IPS-15b (cell line): Measurements from ENCODE around the gene PRKAG2.

ENCODE experiments used
- H3K27me3 ChIP-seq: one replicate; pipeline ENCODE4 v1.6.1; 2013; ENCODE audit warnings: low read length; ENCODE audit not compliant: control insufficient read depth, insufficient read depth
- H3K36me3 ChIP-seq: one replicate; pipeline ENCODE4 v1.6.1; 2013; ENCODE audit warnings: low read length; ENCODE audit not compliant: control insufficient read depth, insufficient read depth
- H3K4me1 ChIP-seq: one replicate; pipeline ENCODE4 v1.6.1; 2013; ENCODE audit warnings: mild to moderate bottlenecking, low read length; ENCODE audit not compliant: control insufficient read depth, insufficient read depth
- H3K4me3 ChIP-seq: one replicate; pipeline ENCODE4 v1.5.1; 2013; ENCODE audit warnings: low read depth, low read length
- H3K9ac ChIP-seq: one replicate; pipeline ENCODE4 v1.6.1; 2013; ENCODE audit warnings: low read depth, mild to moderate bottlenecking, low read length
- H3K9me3 ChIP-seq: one replicate; pipeline ENCODE4 v1.6.1; 2013; ENCODE audit warnings: mild to moderate bottlenecking, low read length; ENCODE audit not compliant: control insufficient read depth, insufficient read depth

Gene PRKAG2

GRCh38 chr7:151859111-151859947 lies 17.6 kb downstream of the PRKAG2 start:
- H3K9me3 ChIP-seq: no peaks in the 10 kb centered on the region
- H3K9ac ChIP-seq: no peak overlapping the region
- H3K27me3 ChIP-seq: no peaks in the 10 kb centered on the region
- H3K4me1 ChIP-seq: no peaks in the 10 kb centered on the region
- no peaks in the 10 kb centered on the region for H3K36me3 ChIP-seq
- H3K4me3 ChIP-seq: no peak overlapping the region

GRCh38 chr7:151858456-151858855 lies 18.5 kb downstream of the PRKAG2 start:
- Histone ChIP-seq H3K9me3 (no peaks in the 10 kb centered on the region), H3K36me3 (no peaks in the 10 kb centered on the region)

GRCh38 chr7:151857866-151858450 lies 19.0 kb downstream of the PRKAG2 start:
- H3K9ac ChIP-seq: no peak overlapping the region
- no peaks in the 10 kb centered on the region for H3K4me1 ChIP-seq
- H3K27me3 ChIP-seq: no peaks in the 10 kb centered on the region
- H3K4me3 ChIP-seq: no peak overlapping the region
- no peaks in the 10 kb centered on the region for H3K9me3 ChIP-seq
- no peaks in the 10 kb centered on the region for H3K36me3 ChIP-seq

More at GRCh38 chr7:151858456-151858855, 18.5 kb downstream of the PRKAG2 start:
- H3K4me3 ChIP-seq: no peak overlapping the region
- no peak overlapping the region for H3K9ac ChIP-seq
- H3K4me1 ChIP-seq: no peaks in the 10 kb centered on the region
- H3K27me3 ChIP-seq: no peaks in the 10 kb centered on the region

GRCh38 chr7:151857412-151857811 lies 19.5 kb downstream of the PRKAG2 start:
- Histone ChIP-seq H3K36me3 (no peaks in the 10 kb centered on the region), H3K27me3 (no peaks in the 10 kb centered on the region), H3K4me3 (no peak overlapping the region), H3K9me3 (no peaks in the 10 kb centered on the region), H3K9ac (no peak overlapping the region), H3K4me1 (no peaks in the 10 kb centered on the region)

GRCh38 chr7:151856516-151856915 lies 20.4 kb downstream of the PRKAG2 start:
- Histone ChIP-seq H3K4me3 (no peak overlapping the region), H3K4me1 (no peaks in the 10 kb centered on the region), H3K27me3 (no peaks in the 10 kb centered on the region), H3K9ac (no peak overlapping the region), H3K36me3 (no peaks in the 10 kb centered on the region), H3K9me3 (no peaks in the 10 kb centered on the region)

- Histone ChIP-seq H3K9me3 (no peaks in the 10 kb centered on the region), H3K4me3 (no peak overlapping the region), H3K27me3 (no peaks in the 10 kb centered on the region), H3K36me3 (no peaks in the 10 kb centered on the region), H3K4me1 (no peaks in the 10 kb centered on the region), H3K9ac (no peak overlapping the region)
Measured at GRCh38 chr7:151856098-151856497, 20.8 kb downstream of the PRKAG2 start.

- Histone ChIP-seq H3K36me3 (no peaks in the 10 kb centered on the region), H3K9ac (no peak overlapping the region), H3K4me3 (no peak overlapping the region), H3K9me3 (no peaks in the 10 kb centered on the region), H3K4me1 (no peaks in the 10 kb centered on the region), H3K27me3 (no peaks in the 10 kb centered on the region)
Measured at GRCh38 chr7:151854720-151855071, 22.2 kb downstream of the PRKAG2 start.

- no peaks in the 10 kb centered on the region for H3K9me3 ChIP-seq
- H3K36me3 ChIP-seq: no peaks in the 10 kb centered on the region
- no peaks in the 10 kb centered on the region for H3K4me1 ChIP-seq
- no peak overlapping the region for H3K9ac ChIP-seq
- H3K4me3 ChIP-seq: no peak overlapping the region
- H3K27me3 ChIP-seq: no peaks in the 10 kb centered on the region
Measured at GRCh38 chr7:151853896-151854719, 22.8 kb downstream of the PRKAG2 start.

GRCh38 chr7:151852486-151853396 lies 24.2 kb downstream of the PRKAG2 start:
- Histone ChIP-seq H3K4me3 (no peak overlapping the region), H3K9me3 (no peaks in the 10 kb centered on the region), H3K27me3 (no peaks in the 10 kb centered on the region), H3K9ac (no peak overlapping the region), H3K4me1 (no peaks in the 10 kb centered on the region), H3K36me3 (no peaks in the 10 kb centered on the region)

- Histone ChIP-seq H3K4me1 (no peaks in the 10 kb centered on the region), H3K9ac (no peak overlapping the region), H3K36me3 (no peaks in the 10 kb centered on the region), H3K27me3 (no peaks in the 10 kb centered on the region), H3K4me3 (no peak overlapping the region), H3K9me3 (no peaks in the 10 kb centered on the region)
Measured at GRCh38 chr7:151851782-151852181, 25.1 kb downstream of the PRKAG2 start.

- H3K4me3 ChIP-seq: no peak overlapping the region
- H3K9ac ChIP-seq: no peak overlapping the region
- H3K9me3 ChIP-seq: no peaks in the 10 kb centered on the region
- no peaks in the 10 kb centered on the region for H3K36me3 ChIP-seq
- H3K4me1 ChIP-seq: no peaks in the 10 kb centered on the region
- no peaks in the 10 kb centered on the region for H3K27me3 ChIP-seq
Measured at GRCh38 chr7:151851145-151851751, 25.7 kb downstream of the PRKAG2 start.
